Chondrocyte (in vitro differentiated cells): ENCODE measurements around the gene PCCA. TPM values are rescaled to one million over a fixed set of nuclear protein-coding genes. Genes with fewer than 3 reads are reported as not detected.

Source experiments
- DNase-seq: peaks from one replicate; pipeline ENCODE4 v3.0.0; 2021; ENCODE audit warnings: mixed read lengths, low spot score
- H3K27ac Mint-ChIP-seq: one replicate; pipeline ENCODE4 v1.8.0; 2021; ENCODE audit warnings: mild to moderate bottlenecking, moderate library complexity, mixed read lengths; ENCODE audit not compliant: unreplicated experiment
- H3K27me3 Mint-ChIP-seq: 2 replicates; pipeline ENCODE4 v1.8.0; 2021; ENCODE audit warnings: low read depth, mixed read lengths
- H3K36me3 Mint-ChIP-seq: 2 replicates; pipeline ENCODE4 v1.8.0; 2021; ENCODE audit warnings: low read depth, mixed read lengths
- H3K4me1 Mint-ChIP-seq: 2 replicates; pipeline ENCODE4 v1.8.0; 2021; ENCODE audit warnings: low read depth, mild to moderate bottlenecking, mixed read lengths
- H3K4me3 Mint-ChIP-seq: one replicate; pipeline ENCODE4 v1.8.0; 2021; ENCODE audit warnings: mild to moderate bottlenecking, moderate library complexity, mixed read lengths; ENCODE audit not compliant: unreplicated experiment
- H3K9me3 Mint-ChIP-seq: 2 replicates; pipeline ENCODE4 v1.8.0; 2021; ENCODE audit warnings: low read depth, mixed read lengths
- CTCF ChIP-seq: fragments of 200-600 bp; sonication (generic); IDR thresholded peaks from 2 replicates; pipeline ENCODE4 v1.5.0; 2021; ENCODE audit warnings: antibody characterized with exemption, mild to moderate bottlenecking, moderate library complexity
- total RNA-seq: library from RNA; stranded (reverse); gene quantifications from 3 replicates; pipeline ENCODE4 v1.2.1, GENCODE V29; 2021

Gene PCCA
- total RNA-seq, 1 donor from 2014 or later = 15.1 TPM

GRCh38 chr13:100443278-100443997, 354.5 kb downstream of the PCCA start:
- H3K27me3 Mint-ChIP-seq = no peaks in the 10 kb centered on the region
- DNase-seq = no peak
- H3K4me1 Mint-ChIP-seq = peaks cover 50% of the 10 kb centered on the region
- H3K27ac Mint-ChIP-seq = peak overlapping the region; percentile 91
- peaks cover 1% of the 10 kb centered on the region for H3K36me3 Mint-ChIP-seq
- no peak overlapping the region for H3K4me3 Mint-ChIP-seq
- no peaks in the 10 kb centered on the region for H3K9me3 Mint-ChIP-seq
- no peak for TF ChIP-seq CTCF

- peak overlapping the region; percentile 65 for H3K27ac Mint-ChIP-seq
- peaks cover 1% of the 10 kb centered on the region for H3K36me3 Mint-ChIP-seq
- H3K9me3 Mint-ChIP-seq = peaks cover 3% of the 10 kb centered on the region
- DNase-seq = no peak
- H3K27me3 Mint-ChIP-seq = no peaks in the 10 kb centered on the region
- no peak overlapping the region for H3K4me3 Mint-ChIP-seq
- H3K4me1 Mint-ChIP-seq = peaks cover 45% of the 10 kb centered on the region
- TF ChIP-seq CTCF = no peak
Measured at GRCh38 chr13:100443998-100444328, 355.1 kb downstream of the PCCA start.

- Mint-ChIP-seq H3K27me3 (no peaks in the 10 kb centered on the region), H3K27ac (no peak overlapping the region), H3K4me1 (peaks cover 16% of the 10 kb centered on the region), H3K4me3 (no peak overlapping the region), H3K9me3 (peaks cover 3% of the 10 kb centered on the region), H3K36me3 (peaks cover 3% of the 10 kb centered on the region)
- TF ChIP-seq CTCF = no peak
- no peak for DNase-seq
Measured at GRCh38 chr13:100447831-100448230, 358.9 kb downstream of the PCCA start.

- H3K9me3 Mint-ChIP-seq = peaks cover 3% of the 10 kb centered on the region
- DNase-seq = no peak
- no peaks in the 10 kb centered on the region for H3K27me3 Mint-ChIP-seq
- H3K27ac Mint-ChIP-seq = no peak overlapping the region
- H3K36me3 Mint-ChIP-seq = peaks cover 2% of the 10 kb centered on the region
- H3K4me3 Mint-ChIP-seq = no peak overlapping the region
- H3K4me1 Mint-ChIP-seq = peaks cover 11% of the 10 kb centered on the region
- TF ChIP-seq CTCF = no peak
Measured at GRCh38 chr13:100451923-100452322, 363.0 kb downstream of the PCCA start.

GRCh38 chr13:100454876-100455275, 366.0 kb downstream of the PCCA start:
- Mint-ChIP-seq H3K4me3 (no peak overlapping the region), H3K27me3 (no peaks in the 10 kb centered on the region), H3K4me1 (peaks cover 11% of the 10 kb centered on the region), H3K27ac (peak overlapping the region; percentile 25), H3K36me3 (peaks cover 4% of the 10 kb centered on the region), H3K9me3 (peaks cover 6% of the 10 kb centered on the region)
- no peak for TF ChIP-seq CTCF
- DNase-seq = no peak
